Bronchial epithelial cell (primary cell): Measurements from ENCODE around the gene ATP8B3. TPM values are rescaled to one million over a fixed set of nuclear protein-coding genes. Genes with fewer than 3 reads are reported as not detected.

Experiments
- DNase-seq: peaks from one replicate; pipeline ENCODE4 v3.0.0-alpha.2; 2010; ENCODE audit warnings: low read depth
- FAIRE-seq: peaks from 2 replicates; lab custom pipeline; 2011; peaks lifted over from hg19 to GRCh38; lab: Jason Lieb, UNC
- H3K27me3 ChIP-seq: 2 replicates; pipeline ENCODE4 v1.5.1; 2011; ENCODE audit warnings: low read length; ENCODE audit not compliant: control insufficient read depth, insufficient read depth
- H3K36me3 ChIP-seq: 2 replicates; pipeline ENCODE4 v1.5.1; 2011; ENCODE audit warnings: low read length; ENCODE audit not compliant: control insufficient read depth, insufficient read depth
- H3K4me3 ChIP-seq: 2 replicates; pipeline ENCODE4 v1.5.1; 2011; ENCODE audit warnings: mild to moderate bottlenecking, low read depth, low read length, control low read depth
- CTCF ChIP-seq: IDR thresholded peaks from 2 replicates; pipeline ENCODE4 v1.5.1; 2011; ENCODE audit warnings: mild to moderate bottlenecking, moderate library complexity, low read length, control low read depth, inconsistent platforms; ENCODE audit not compliant: insufficient read depth, severe bottlenecking
- total RNA-seq: library from RNA; depleted of rRNA; stranded (reverse); fragments of >200 nt; gene quantifications from 2 replicates; pipeline ENCODE4 v1.2.1, GENCODE V29; 2014

The ATP8B3 gene
- total RNA-seq, 1 donor from 2014 or later: 0.26 TPM

DNA sequence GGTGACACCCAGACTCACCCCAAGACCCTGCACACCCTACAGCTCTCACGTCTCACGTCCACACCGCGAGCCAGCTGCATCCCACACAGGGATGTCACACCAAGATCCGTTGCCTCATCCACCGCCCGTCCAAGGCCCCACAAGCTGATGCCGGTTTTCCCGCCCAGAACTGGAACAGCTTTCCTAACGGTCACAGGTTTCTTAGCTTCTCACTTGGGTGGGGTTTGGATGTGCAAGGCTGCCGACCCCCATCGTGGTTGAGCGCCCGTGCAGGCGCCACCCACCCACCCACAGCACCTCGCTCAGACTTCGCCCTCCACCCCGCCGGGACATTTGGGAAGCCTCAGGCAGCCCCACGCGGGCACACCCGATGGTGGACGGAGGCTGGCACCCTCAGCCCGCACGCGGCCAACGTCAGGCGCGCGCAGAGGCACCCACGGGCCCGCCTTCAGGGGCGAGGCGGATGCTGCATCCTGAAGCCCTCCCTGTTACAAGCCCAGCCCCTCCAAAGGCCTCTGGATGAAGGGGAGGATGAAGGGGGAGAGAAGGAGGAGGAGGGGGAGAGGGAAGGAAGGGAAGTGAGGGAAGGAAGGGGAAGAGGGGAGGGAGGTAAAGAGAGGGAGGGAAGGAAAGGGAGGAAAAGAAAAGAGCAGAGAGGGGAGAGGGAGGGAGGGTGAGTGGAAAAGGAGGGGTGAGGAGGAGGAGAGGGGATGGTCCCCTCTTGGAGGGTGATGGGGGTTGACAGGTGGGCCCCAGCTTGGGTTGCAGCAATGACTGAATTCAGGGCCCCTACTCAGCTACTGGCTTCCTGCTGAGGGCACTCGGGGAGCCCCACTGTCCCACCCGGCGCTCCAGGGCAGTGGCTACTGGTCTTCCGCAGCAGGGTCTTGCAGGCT lies 45.9 kb downstream of the ATP8B3 start:
- H3K27me3 ChIP-seq: peaks cover 43% of the 10 kb centered on the region
- no peak for TF ChIP-seq CTCF
- H3K36me3 ChIP-seq: no peaks in the 10 kb centered on the region
- DNase-seq (no peak), FAIRE-seq (no peak)
- H3K4me3 ChIP-seq: no peak overlapping the region

DNA sequence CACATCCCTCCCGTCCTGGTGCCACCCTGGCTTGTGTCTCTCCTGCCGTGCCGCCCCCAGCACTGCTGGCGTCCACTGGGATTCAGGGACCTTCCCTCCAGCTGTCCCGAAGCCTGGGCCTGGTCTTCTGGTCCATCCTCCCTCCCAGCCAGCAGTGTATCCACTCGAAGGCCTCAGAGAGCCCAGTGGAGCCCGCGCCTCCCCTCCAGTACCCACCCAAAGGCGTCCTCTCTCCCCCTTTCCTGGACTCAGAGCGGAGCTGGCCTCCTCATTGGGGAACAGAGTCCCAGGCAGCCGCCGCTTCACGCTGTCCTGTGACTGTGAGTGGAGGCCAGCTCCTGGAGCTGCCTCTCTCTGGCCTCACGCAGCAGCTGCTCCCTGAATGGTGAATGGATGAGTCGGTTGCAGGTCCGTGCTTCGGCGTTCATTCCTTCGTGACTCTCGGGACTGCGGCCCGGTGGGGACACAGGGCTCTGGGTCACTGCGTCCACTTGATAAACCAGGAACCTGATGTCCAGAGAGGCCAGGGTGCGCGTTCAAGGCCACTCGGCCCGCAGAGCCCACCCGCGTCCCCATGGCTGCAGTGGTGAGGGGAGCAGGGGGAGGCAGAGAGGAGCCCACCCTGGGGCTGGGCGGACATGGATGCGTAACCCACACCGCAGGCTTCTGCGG lies 46.7 kb downstream of the ATP8B3 start:
- FAIRE-seq: no peak
- Histone ChIP-seq H3K27me3 (peaks cover 48% of the 10 kb centered on the region), H3K4me3 (no peak overlapping the region), H3K36me3 (no peaks in the 10 kb centered on the region)
- DNase-seq: no peak
- TF ChIP-seq CTCF: no peak

GRCh38 chr19:1764729-1765128 lies 47.3 kb downstream of the ATP8B3 start:
- Histone ChIP-seq H3K27me3 (peaks cover 54% of the 10 kb centered on the region), H3K36me3 (no peaks in the 10 kb centered on the region), H3K4me3 (no peak overlapping the region)
- TF ChIP-seq CTCF: no peak
- FAIRE-seq: no peak
- DNase-seq: no peak

GRCh38 chr19:1763648-1764639 lies 48.1 kb downstream of the ATP8B3 start:
- no peak for TF ChIP-seq CTCF
- Histone ChIP-seq H3K36me3 (no peaks in the 10 kb centered on the region), H3K27me3 (peaks cover 60% of the 10 kb centered on the region)

DNA sequence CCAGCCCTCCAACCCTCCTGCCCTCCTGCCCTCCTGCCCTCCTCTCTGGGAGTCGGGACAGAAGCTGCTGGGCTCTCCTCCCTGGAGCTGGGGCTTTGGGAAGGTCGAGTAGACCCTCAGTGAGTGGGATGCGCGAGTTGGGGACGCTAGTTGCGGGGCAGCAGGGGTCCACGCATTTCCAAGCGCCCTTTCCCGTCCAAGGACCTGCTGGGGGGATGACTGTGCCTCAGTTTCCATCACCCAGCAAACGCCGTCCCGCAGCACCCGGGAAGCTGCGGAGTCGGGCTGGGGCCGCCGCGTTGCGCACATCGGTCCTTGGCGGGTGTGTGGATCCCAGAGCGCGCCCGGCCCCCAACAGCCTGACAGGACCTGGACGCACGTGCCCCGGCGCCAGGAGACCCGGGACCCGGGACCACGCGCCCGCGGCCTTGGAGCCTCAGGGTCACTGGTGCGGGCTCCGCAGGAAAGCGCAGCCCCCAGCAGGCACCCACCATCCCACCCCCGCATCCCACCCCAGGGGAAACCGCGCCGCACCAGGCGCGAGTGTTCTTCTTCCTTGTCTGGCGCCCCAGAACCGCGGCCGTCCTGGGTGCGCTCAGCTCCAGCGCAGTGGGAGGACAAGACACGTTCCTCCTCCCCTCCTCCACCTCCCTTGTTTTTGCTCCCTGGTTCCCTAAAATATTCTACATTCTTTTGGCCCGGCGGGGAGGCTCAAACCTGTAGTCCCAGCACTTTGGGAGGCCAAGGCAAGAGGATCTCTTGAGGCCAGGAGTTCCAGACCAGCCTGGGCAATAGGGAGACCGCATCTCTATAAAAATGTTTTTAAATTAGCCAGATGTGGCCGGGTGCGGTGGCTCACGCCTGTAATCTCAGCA lies 49.6 kb downstream of the ATP8B3 start:
- H3K36me3 ChIP-seq: no peaks in the 10 kb centered on the region
- peaks cover 66% of the 10 kb centered on the region for H3K27me3 ChIP-seq
- DNase-seq (no peak), FAIRE-seq (no peak)
- no peak overlapping the region for H3K4me3 ChIP-seq
- TF ChIP-seq CTCF: no peak

More at GRCh38 chr19:1763648-1764639, 48.1 kb downstream of the ATP8B3 start:
- no peak for DNase-seq
- no peak for FAIRE-seq
- no peak overlapping the region for H3K4me3 ChIP-seq
